Skeletal muscle cell (primary cell): Measurements from ENCODE around the gene DGKZ.
"Not testable (repeated sequence)": the region's sequence is repeated elsewhere in the genome, so short reads cannot be mapped to it uniquely, and the experiment has no call there.

Source experiments
- DNase-seq: peaks from one replicate; pipeline ENCODE4 v3.0.0-alpha.2; 2010; ENCODE audit warnings: low read depth
- H3K4me3 ChIP-seq: 2 replicates; pipeline ENCODE4 v1.5.1; 2011; ENCODE audit warnings: low read depth, mild to moderate bottlenecking, control low read depth, low read length, moderate library complexity

The DGKZ gene

GRCh38 chr11:46362156-46363030, 15.1 kb downstream of the DGKZ start:
- peak overlapping the region; percentile 39 for H3K4me3 ChIP-seq
- DNase-seq: no peak

GRCh38 chr11:46363031-46363407, 15.8 kb downstream of the DGKZ start:
- no peak for DNase-seq
- no peak overlapping the region for H3K4me3 ChIP-seq

GRCh38 chr11:46363455-46364005, 16.3 kb downstream of the DGKZ start:
- H3K4me3 ChIP-seq: no peak overlapping the region
- DNase-seq: no peak

GRCh38 chr11:46364056-46364455, 16.8 kb downstream of the DGKZ start:
- no peak for DNase-seq
- no peak overlapping the region for H3K4me3 ChIP-seq

- no peak for DNase-seq
- no peak overlapping the region for H3K4me3 ChIP-seq
Observed at GRCh38 chr11:46364791-46365190, 17.5 kb downstream of the DGKZ start.

- no peak for DNase-seq
- H3K4me3 ChIP-seq: no peak overlapping the region
Observed at GRCh38 chr11:46366260-46366659, 19.0 kb downstream of the DGKZ start.

- no peak overlapping the region for H3K4me3 ChIP-seq
- no peak for DNase-seq
Observed at GRCh38 chr11:46366661-46367161, 19.4 kb downstream of the DGKZ start.

GRCh38 chr11:46367244-46367915, 20.1 kb downstream of the DGKZ start:
- DNase-seq: no peak
- no peak overlapping the region for H3K4me3 ChIP-seq

- DNase-seq: no peak
- H3K4me3 ChIP-seq: no peak overlapping the region
Observed at GRCh38 chr11:46367916-46368267, 20.6 kb downstream of the DGKZ start.

- H3K4me3 ChIP-seq: no peak overlapping the region
- no peak for DNase-seq
Observed at GRCh38 chr11:46369458-46370152, 22.3 kb downstream of the DGKZ start.

- no peak for DNase-seq
Observed at GRCh38 chr11:46370253-46370652, 23.0 kb downstream of the DGKZ start.

GRCh38 chr11:46371262-46371661, 24.0 kb downstream of the DGKZ start:
- not testable (repeated sequence) for H3K4me3 ChIP-seq, DNase-seq

More at GRCh38 chr11:46370253-46370652, 23.0 kb downstream of the DGKZ start:
- H3K4me3 ChIP-seq: no peak overlapping the region

GRCh38 chr11:46372086-46372485, 24.8 kb downstream of the DGKZ start:
- H3K4me3 ChIP-seq: no peak overlapping the region
- DNase-seq: no peak

- not testable (repeated sequence) for H3K4me3 ChIP-seq, DNase-seq
Observed at GRCh38 chr11:46372501-46372900, 25.2 kb downstream of the DGKZ start.

GRCh38 chr11:46373787-46374740, 26.8 kb downstream of the DGKZ start:
- no peak for DNase-seq
- H3K4me3 ChIP-seq: no peak overlapping the region

GRCh38 chr11:46374815-46375214, 27.6 kb downstream of the DGKZ start:
- no peak for DNase-seq
- no peak overlapping the region for H3K4me3 ChIP-seq

- no peak overlapping the region for H3K4me3 ChIP-seq
- DNase-seq: no peak
Observed at GRCh38 chr11:46375392-46376101, 28.3 kb downstream of the DGKZ start.
